GM23338 (cell line): Measurements from ENCODE around the gene GMPR. TPM values are rescaled to one million over a fixed set of nuclear protein-coding genes. Genes with fewer than 3 reads are reported as not detected.

Experiments
- ATAC-seq: fragments of 200-7000 bp; cut with Tn5 transposase; 3 replicates; pipeline ENCODE4 v1.9.1; 2020
- DNase-seq: peaks from one replicate; pipeline ENCODE4 v3.0.0-alpha.2; 2015; ENCODE audit warnings: low spot score
- H2AFZ ChIP-seq: fragments of 200-600 bp; sonication (generic); 2 replicates; pipeline ENCODE4 v1.8.0; 2016; ENCODE audit warnings: antibody characterized with exemption, mild to moderate bottlenecking, moderate library complexity
- H3F3A ChIP-seq: fragments of 200-600 bp; sonication (generic); replicated peaks from 2 replicates; pipeline ENCODE4 v1.8.0; 2017; ENCODE audit warnings: antibody characterized with exemption, mixed run types, low read depth
- H3K27ac ChIP-seq: fragments of 200-600 bp; sonication (generic); 2 replicates; pipeline ENCODE4 v1.6.1; 2016; ENCODE audit warnings: low read depth
- H3K27me3 ChIP-seq: fragments of 200-600 bp; sonication (generic); 2 replicates; pipeline ENCODE4 v1.8.0; 2016; ENCODE audit warnings: mild to moderate bottlenecking, mixed run types, moderate library complexity; ENCODE audit not compliant: insufficient read depth
- H3K36me3 ChIP-seq: fragments of 200-600 bp; sonication (generic); 2 replicates; pipeline ENCODE4 v1.8.0; 2016; ENCODE audit warnings: mild to moderate bottlenecking; ENCODE audit not compliant: insufficient read depth
- H3K4me1 ChIP-seq: fragments of 200-600 bp; sonication (generic); 2 replicates; pipeline ENCODE4 v1.8.0; 2016; ENCODE audit warnings: mild to moderate bottlenecking, moderate library complexity; ENCODE audit not compliant: insufficient read depth
- H3K4me2 ChIP-seq: fragments of 200-600 bp; sonication (generic); 2 replicates; pipeline ENCODE4 v1.7.1; 2017; ENCODE audit warnings: mixed run types
- H3K4me3 ChIP-seq: fragments of 200-600 bp; sonication (generic); 2 replicates; pipeline ENCODE4 v1.6.1; 2016; ENCODE audit warnings: mixed run types
- H3K79me2 ChIP-seq: fragments of 200-600 bp; sonication (generic); replicated peaks from 2 replicates; pipeline ENCODE4 v1.8.0; 2017; ENCODE audit warnings: mild to moderate bottlenecking; ENCODE audit not compliant: insufficient read depth
- H3K9me2 ChIP-seq: fragments of 200-600 bp; sonication (generic); 2 replicates; pipeline ENCODE4 v1.8.0; 2017; ENCODE audit not compliant: insufficient read depth
- H4K20me1 ChIP-seq: fragments of 200-600 bp; sonication (generic); replicated peaks from 2 replicates; pipeline ENCODE4 v1.8.0; 2017; ENCODE audit warnings: mild to moderate bottlenecking; ENCODE audit not compliant: insufficient read depth
- H3K27ac Mint-ChIP-seq: 2 replicates; pipeline ENCODE4 v1.8.0; 2020; ENCODE audit warnings: inconsistent platforms, mild to moderate bottlenecking, moderate library complexity, mixed read lengths
- H3K27me3 Mint-ChIP-seq: 3 replicates; pipeline ENCODE4 v1.8.0; 2022; ENCODE audit warnings: low read depth, mild to moderate bottlenecking, moderate library complexity, mixed read lengths, inconsistent platforms; ENCODE audit not compliant: insufficient read depth, poor library complexity
- H3K36me3 Mint-ChIP-seq: 3 replicates; pipeline ENCODE4 v1.8.0; 2021; ENCODE audit warnings: low read depth, mild to moderate bottlenecking, inconsistent platforms, moderate library complexity, mixed read lengths
- H3K4me1 Mint-ChIP-seq: 3 replicates; pipeline ENCODE4 v1.8.0; 2020; ENCODE audit warnings: mild to moderate bottlenecking, inconsistent platforms, mixed read lengths
- H3K4me3 Mint-ChIP-seq: 3 replicates; pipeline ENCODE4 v1.8.0; 2021; ENCODE audit warnings: moderate library complexity, mild to moderate bottlenecking, inconsistent platforms, mixed read lengths
- H3K9me3 Mint-ChIP-seq: 3 replicates; pipeline ENCODE4 v1.8.0; 2020; ENCODE audit warnings: moderate library complexity, mild to moderate bottlenecking, inconsistent platforms, mixed read lengths
- CREB1 ChIP-seq: fragments of 250-450 bp; sonication (Bioruptor Pico); IDR thresholded peaks from 2 replicates; pipeline ENCODE4 v1.5.0; 2020; ENCODE audit warnings: low read depth, mild to moderate bottlenecking, moderate library complexity
- CTCF ChIP-seq, 2 experiments: fragments of 200-600 bp in 1 of 2; sonication (generic) in 1 of 2; conservative IDR thresholded peaks; 2 replicates each; pipeline versions ENCODE4 v1.5.1 to v1.6.1; 2016 to 2017; ENCODE audit warnings: antibody characterized with exemption in 2 of 2, low read depth in 2 of 2, mild to moderate bottlenecking in 2 of 2, moderate library complexity in 1 of 2
- ETS1 ChIP-seq: IDR thresholded peaks from 2 replicates; pipeline ENCODE4 v1.6.1; 2016; ENCODE audit warnings: antibody characterized with exemption
- EZH2 ChIP-seq: fragments of 200-600 bp; sonication (generic); IDR thresholded peaks from one replicate; pipeline ENCODE4 v1.8.0; 2017; ENCODE audit warnings: antibody characterized with exemption, mild to moderate bottlenecking, low read depth; ENCODE audit not compliant: unreplicated experiment
- EZH2phosphoT487 ChIP-seq: fragments of 200-600 bp; sonication (generic); IDR thresholded peaks from one replicate; pipeline ENCODE4 v1.8.1; 2018; ENCODE audit warnings: antibody characterized with exemption; ENCODE audit not compliant: unreplicated experiment
- JUNB ChIP-seq: IDR thresholded peaks from one replicate; pipeline ENCODE4 v1.6.1; 2016; ENCODE audit warnings: antibody characterized with exemption; ENCODE audit not compliant: unreplicated experiment
- NANOG ChIP-seq: IDR thresholded peaks from 2 replicates; pipeline ENCODE4 v1.6.1; 2016; ENCODE audit warnings: antibody characterized with exemption, borderline replicate concordance
- POLR2AphosphoS5 ChIP-seq: IDR thresholded peaks from 2 replicates; pipeline ENCODE4 v1.6.1; 2016; ENCODE audit warnings: antibody characterized with exemption, low read depth
- REST ChIP-seq: IDR thresholded peaks from one replicate; pipeline ENCODE4 v1.6.1; 2018; ENCODE audit warnings: antibody characterized with exemption; ENCODE audit not compliant: unreplicated experiment
- STAT1 ChIP-seq: IDR thresholded peaks from one replicate; pipeline ENCODE4 v1.6.1; 2016; ENCODE audit warnings: antibody characterized with exemption; ENCODE audit not compliant: unreplicated experiment
- ZNF114 ChIP-seq: fragments of 250-450 bp; sonication (Bioruptor Pico); IDR thresholded peaks from 2 replicates; pipeline ENCODE4 v1.5.0; 2020; ENCODE audit warnings: mild to moderate bottlenecking, moderate library complexity
- ZNF331 ChIP-seq: fragments of 250-450 bp; sonication (Bioruptor Pico); IDR thresholded peaks from 2 replicates; pipeline ENCODE4 v1.5.0; 2020; ENCODE audit warnings: low read depth, mild to moderate bottlenecking, moderate library complexity
- ZNF462 ChIP-seq: fragments of 250-450 bp; sonication (Bioruptor Pico); IDR thresholded peaks from 2 replicates; pipeline ENCODE4 v1.5.0; 2020; ENCODE audit warnings: mild to moderate bottlenecking, moderate library complexity
- polyA plus RNA-seq: library from polyadenylated mRNA; unstranded; fragments of >200 nt; fragmentation: Nextera tagmentation; extraction: Ambion mirVana; gene quantifications from 2 replicates; pipeline ENCODE4 v1.2.1, GENCODE V29; 2016
- total RNA-seq: library from RNA; depleted of rRNA; stranded (reverse); fragments of >200 nt; shearing (Covaris generic); gene quantifications from 2 replicates; pipeline ENCODE4 v1.2.3, GENCODE V29; 2014

GMPR gene
- total and polyA plus RNA-seq, 2 experiments from 2014 or later, result 0.23 to 0.35 TPM

GRCh38 chr6:16326971-16327776, 88.8 kb downstream of the GMPR start:
- Histone ChIP-seq H3F3A (peaks cover 5% of the 10 kb centered on the region; the same call in 1 of the 2 replicates), H4K20me1 (no peaks in the 10 kb centered on the region), H2AFZ (no peak overlapping the region), H3K4me2 (no peak overlapping the region), H3K27ac (no peak overlapping the region), H3K79me2 (no peaks in the 10 kb centered on the region), H3K4me1 (peaks cover 9% of the 10 kb centered on the region), H3K4me3 (no peak overlapping the region), H3K27me3 (no peaks in the 10 kb centered on the region), H3K9me2 (no peaks in the 10 kb centered on the region), H3K36me3 (no peaks in the 10 kb centered on the region)
- ATAC-seq, result no peak
- Mint-ChIP-seq H3K27ac (no peak overlapping the region), H3K4me1 (peaks cover 28% of the 10 kb centered on the region), H3K4me3 (no peak overlapping the region), H3K36me3 (no peaks in the 10 kb centered on the region; the same call in 2 of the 3 replicates), H3K9me3 (no peaks in the 10 kb centered on the region; the same call in 2 of the 3 replicates), H3K27me3 (peaks cover 14% of the 10 kb centered on the region)
- TF ChIP-seq CTCF (conservative IDR thresholded peaks at IDR 0.05; ENCODE audit: low read depth in 2 of 2), result no peak
- no peak for TF ChIP-seq STAT1
- no peak for TF ChIP-seq CREB1 (CRISPR knock-in tag)
- no peak for TF ChIP-seq JUNB
- TF ChIP-seq REST, result no peak
- TF ChIP-seq EZH2, result no peak
- TF ChIP-seq ZNF331, result no peak
- no peak for TF ChIP-seq EZH2phosphoT487
- no peak for TF ChIP-seq POLR2AphosphoS5
- no peak for TF ChIP-seq ZNF114 (CRISPR knock-in tag)
- TF ChIP-seq ZNF462 (CRISPR knock-in tag), result no peak
- no peak for TF ChIP-seq NANOG
- TF ChIP-seq ETS1, result no peak
- no peak for DNase-seq
